GM18873 (cell line): ENCODE measurements around the gene MVP.
"Not testable (repeated sequence)": the region's sequence is repeated elsewhere in the genome, so short reads cannot be mapped to it uniquely, and the experiment has no call there.

Experiments
- ATAC-seq: cut with Tn5 transposase; IDR thresholded peaks from one replicate; pipeline ENCODE4 v1.9.1; 2021; ENCODE audit warnings: mild to moderate bottlenecking, moderate library complexity, moderate number of reproducible peaks; ENCODE audit not compliant: unreplicated experiment, low FRiP score

The MVP gene

GRCh38 chr16:29814592-29814991, 5.7 kb upstream of the MVP start:
- ATAC-seq = no peak

- ATAC-seq = no peak
Observed at GRCh38 chr16:29815032-29815721, 5.1 kb upstream of the MVP start.

- peak; percentile 66 for ATAC-seq
Observed at GRCh38 chr16:29815793-29816693, 4.2 kb upstream of the MVP start, which contains the start of gene PAGR1. PAGR1 (plus strand) TSS chr16:29816152; CDS start chr16:29816526, 374 bp downstream.

GRCh38 chr16:29816694-29817441, 3.4 kb upstream of the MVP start:
- ATAC-seq = no peak

- no peak for ATAC-seq
Observed at GRCh38 chr16:29818082-29818481, 2.2 kb upstream of the MVP start.

GRCh38 chr16:29819506-29819905, 756 bp upstream of the MVP start:
- no peak for ATAC-seq

- peak; percentile 38 for ATAC-seq
Observed at GRCh38 chr16:29820730-29821642, 724 bp downstream of the MVP start.

- no peak for ATAC-seq
Observed at GRCh38 chr16:29821643-29822115, 1.4 kb downstream of the MVP start.

GRCh38 chr16:29824589-29825144, 4.4 kb downstream of the MVP start:
- no peak for ATAC-seq

- no peak for ATAC-seq
Observed at GRCh38 chr16:29825145-29826044, 5.1 kb downstream of the MVP start.

- ATAC-seq = no peak
Observed at GRCh38 chr16:29826342-29826695, 6.1 kb downstream of the MVP start.

GRCh38 chr16:29830774-29831173, 10.5 kb downstream of the MVP start:
- no peak for ATAC-seq

GRCh38 chr16:29831490-29831889, 11.2 kb downstream of the MVP start:
- no peak for ATAC-seq

- ATAC-seq = not testable (repeated sequence)
Observed at GRCh38 chr16:29833219-29833618, 13.0 kb downstream of the MVP start.

- no peak for ATAC-seq
Observed at GRCh38 chr16:29834079-29834478, 13.8 kb downstream of the MVP start.

- no peak for ATAC-seq
Observed at GRCh38 chr16:29835926-29836325, 15.7 kb downstream of the MVP start.

GRCh38 chr16:29836623-29837022, 16.4 kb downstream of the MVP start:
- ATAC-seq = no peak

- no peak for ATAC-seq
Observed at GRCh38 chr16:29837841-29838240, 17.6 kb downstream of the MVP start.

- no peak for ATAC-seq
Observed at GRCh38 chr16:29839822-29840221, 19.6 kb downstream of the MVP start.
